ENCODE results near the gene MAB21L3.

The MAB21L3 gene

DNA sequence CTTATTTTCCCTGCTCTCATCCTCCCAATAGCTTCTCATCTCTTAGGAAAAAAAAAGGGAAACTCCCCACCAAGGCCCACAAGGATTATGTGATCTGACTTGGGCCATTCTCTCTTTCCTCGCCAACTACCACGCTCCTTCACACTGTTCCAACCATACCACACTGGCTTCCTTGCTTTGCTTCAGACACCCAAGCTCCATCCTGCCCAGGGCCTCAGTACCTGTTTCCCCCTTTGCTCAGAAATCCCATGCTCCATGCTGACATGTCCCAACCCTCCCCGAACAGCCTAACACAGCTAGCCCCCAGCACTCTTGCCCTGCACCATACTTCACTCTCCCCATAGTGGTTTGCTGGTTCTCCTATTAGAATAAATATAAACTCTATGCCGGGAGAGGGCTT is 39.2 kb downstream of the MAB21L3 start:
- no peak for DNase-seq (ENCODE audit: extremely low spot score)
- POLR2A ChIA-PET, result no interaction called here
- no peak for TF ChIP-seq L3MBTL2 (conservative IDR thresholded peaks at IDR 0.05)
- no peak for TF ChIP-seq ZNF384 (IDR thresholded peaks at IDR 0.05)
- no peak for TF ChIP-seq SUZ12 (IDR thresholded peaks at IDR 0.05)
- TF ChIP-seq LEF1 (IDR thresholded peaks at IDR 0.05; ENCODE audit: borderline replicate concordance), result no peak
- no peak for TF ChIP-seq CTBP1 (IDR thresholded peaks at IDR 0.05; ENCODE audit: borderline replicate concordance)
- CTCF ChIA-PET, result interaction anchor here (0.6 to 3.2 kb wide), 5 partner anchors 11 to 424 kb away, joined by 3 to 11 read pairs (median 4); no protein-coding TSS in a partner anchor

DNA sequence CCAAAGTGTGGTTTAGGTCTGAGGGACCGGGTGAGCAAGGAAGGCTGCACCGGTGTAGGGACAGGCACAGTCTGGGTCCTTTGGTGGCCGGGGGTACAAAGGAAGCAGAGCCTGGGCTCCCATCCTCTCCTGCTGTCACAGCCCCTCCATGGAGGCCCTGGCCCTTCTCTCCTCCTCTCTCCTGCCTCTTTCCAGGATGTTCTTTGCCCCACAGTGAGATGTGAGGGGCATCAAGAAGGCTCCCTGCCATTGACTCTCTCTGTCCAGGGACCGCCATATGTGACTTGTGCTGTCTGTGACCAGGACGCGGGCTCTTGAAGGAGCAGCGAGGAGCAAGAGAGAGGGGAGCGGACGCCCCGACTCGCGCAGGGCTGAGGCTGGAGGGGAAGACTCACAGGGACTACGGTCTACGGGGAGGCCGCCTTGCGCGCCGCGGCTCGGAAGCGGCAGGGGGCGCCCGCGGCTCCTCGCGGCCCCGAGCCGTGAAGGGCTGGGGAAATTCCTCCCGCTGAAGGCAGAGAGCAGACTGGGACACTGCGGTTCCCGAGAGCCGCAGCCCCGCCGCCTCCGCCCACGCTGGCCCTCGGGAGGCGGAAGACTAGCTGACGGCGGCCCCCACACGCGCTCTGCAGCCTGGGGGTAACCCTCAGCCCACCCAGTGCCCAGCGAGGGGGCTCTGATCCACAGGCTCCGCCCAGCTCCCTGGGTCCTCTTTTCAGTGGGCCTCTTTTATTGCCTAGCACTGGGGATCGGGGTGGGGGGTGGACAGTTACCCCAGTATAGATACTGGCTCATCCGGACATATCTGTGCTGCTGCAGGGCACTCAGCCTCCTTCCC is 40.8 kb downstream of the MAB21L3 start:
- TF ChIP-seq CTBP1 (IDR thresholded peaks at IDR 0.05; ENCODE audit: borderline replicate concordance), result no peak
- no peak for TF ChIP-seq ZNF384 (IDR thresholded peaks at IDR 0.05)
- no peak for TF ChIP-seq HDGF (IDR thresholded peaks at IDR 0.05; ENCODE audit: borderline replicate concordance)
- TF ChIP-seq ELF4 (IDR thresholded peaks at IDR 0.05), result no peak
- DNase-seq (ENCODE audit: extremely low spot score), result peak; percentile 94
- ChIA-PET CTCF (interaction anchor here (0.9 to 1.8 kb wide), 4 partner anchors 11 to 347 kb away, joined by 3 to 7 read pairs (median 4); no protein-coding TSS in a partner anchor), POLR2A (no interaction called here)

DNA sequence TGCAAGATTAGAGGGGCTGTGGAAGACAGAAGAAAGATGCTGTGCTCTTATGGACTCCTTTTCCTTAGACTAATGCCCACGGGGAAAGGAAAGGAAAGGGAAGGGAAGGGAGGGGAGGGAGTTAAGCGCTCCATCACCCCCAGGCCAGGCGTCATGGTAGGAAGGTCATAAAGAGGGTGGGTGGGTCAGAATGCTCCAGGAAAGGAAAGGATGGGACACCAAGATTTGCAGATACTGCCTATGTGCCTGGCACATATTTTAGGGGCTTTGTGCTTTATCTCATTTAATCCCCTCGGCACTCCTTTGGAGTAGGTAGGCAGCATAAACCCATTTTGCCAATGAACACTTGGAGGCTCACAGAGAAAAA is 41.4 kb downstream of the MAB21L3 start:
- TF ChIP-seq BHLHE40 (IDR thresholded peaks at IDR 0.05; ENCODE audit: borderline replicate concordance), result no peak
- TF ChIP-seq SP1 (IDR thresholded peaks at IDR 0.05), result no peak
- no peak for TF ChIP-seq TARDBP (IDR thresholded peaks at IDR 0.05)
- TF ChIP-seq ZNF384 (IDR thresholded peaks at IDR 0.05), result no peak
- no peak for TF ChIP-seq NFRKB (IDR thresholded peaks at IDR 0.05)
- no peak for TF ChIP-seq ELF4 (IDR thresholded peaks at IDR 0.05)
- no peak for TF ChIP-seq FOXM1 (IDR thresholded peaks at IDR 0.05; ENCODE audit: borderline replicate concordance)
- TF ChIP-seq LEF1 (IDR thresholded peaks at IDR 0.05; ENCODE audit: borderline replicate concordance), result no peak
- no peak for TF ChIP-seq SUZ12 (IDR thresholded peaks at IDR 0.05)
- no peak for TF ChIP-seq CTBP1 (IDR thresholded peaks at IDR 0.05; ENCODE audit: borderline replicate concordance)
- TF ChIP-seq, protein P1, sequence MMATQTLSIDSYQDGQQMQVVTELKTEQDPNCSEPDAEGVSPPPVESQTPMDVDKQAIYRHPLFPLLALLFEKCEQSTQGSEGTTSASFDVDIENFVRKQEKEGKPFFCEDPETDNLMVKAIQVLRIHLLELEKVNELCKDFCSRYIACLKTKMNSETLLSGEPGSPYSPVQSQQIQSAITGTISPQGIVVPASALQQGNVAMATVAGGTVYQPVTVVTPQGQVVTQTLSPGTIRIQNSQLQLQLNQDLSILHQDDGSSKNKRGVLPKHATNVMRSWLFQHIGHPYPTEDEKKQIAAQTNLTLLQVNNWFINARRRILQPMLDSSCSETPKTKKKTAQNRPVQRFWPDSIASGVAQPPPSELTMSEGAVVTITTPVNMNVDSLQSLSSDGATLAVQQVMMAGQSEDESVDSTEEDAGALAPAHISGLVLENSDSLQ (IDR thresholded peaks at IDR 0.05), result no peak
- TF ChIP-seq ARNT (IDR thresholded peaks at IDR 0.05), result no peak
- no peak for TF ChIP-seq L3MBTL2 (conservative IDR thresholded peaks at IDR 0.05)
- no peak for TF ChIP-seq FOXA1 (IDR thresholded peaks at IDR 0.05)
- TF ChIP-seq FOXK2 (IDR thresholded peaks at IDR 0.05), result no peak

DNA sequence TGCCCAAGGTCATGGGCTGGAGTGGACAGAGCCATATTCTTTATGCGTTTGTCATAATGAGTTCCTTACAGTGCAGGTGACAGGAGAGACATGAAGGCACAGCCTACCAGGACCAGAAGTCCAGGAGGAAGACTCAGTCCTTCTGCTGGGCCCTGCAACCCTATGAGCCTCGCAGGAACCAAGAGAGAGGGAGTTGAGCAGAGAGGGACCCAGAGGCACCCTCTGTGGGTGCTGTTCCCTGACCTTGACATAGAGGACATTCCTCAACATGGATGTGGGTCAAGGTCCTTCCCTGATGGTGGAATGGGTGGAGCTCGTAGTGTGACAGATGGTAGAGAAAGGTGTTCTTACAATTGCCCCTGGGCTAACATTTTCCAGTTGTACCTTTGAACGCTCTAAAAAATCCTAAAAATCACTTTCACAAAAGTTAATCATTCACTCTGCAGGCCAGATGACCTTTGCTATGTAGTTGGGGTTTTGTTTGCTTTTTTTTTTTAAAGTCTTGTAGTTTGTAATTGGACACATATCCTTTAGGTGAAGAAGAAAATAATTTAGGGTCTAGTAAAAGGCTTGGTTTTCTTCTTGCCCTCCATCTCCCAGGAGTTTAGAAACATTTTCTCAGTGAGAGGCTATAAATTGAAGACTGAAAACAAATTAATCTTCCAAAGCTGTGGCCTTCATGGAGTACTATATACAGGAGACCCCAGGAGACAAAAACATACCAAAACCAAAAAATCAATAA is 41.9 kb downstream of the MAB21L3 start:
- ChIA-PET POLR2A (no interaction called here), CTCF (interaction anchor here (0.6 to 1.8 kb wide), 3 partner anchors 11 to 333 kb away, joined by 3 to 7 read pairs (median 5); no protein-coding TSS in a partner anchor)
- TF ChIP-seq FOXK2 (IDR thresholded peaks at IDR 0.05), result no peak
- no peak for TF ChIP-seq BHLHE40 (IDR thresholded peaks at IDR 0.05; ENCODE audit: borderline replicate concordance)
- no peak for TF ChIP-seq CTBP1 (IDR thresholded peaks at IDR 0.05; ENCODE audit: borderline replicate concordance)
- no peak for TF ChIP-seq L3MBTL2 (conservative IDR thresholded peaks at IDR 0.05)
- TF ChIP-seq SUZ12 (IDR thresholded peaks at IDR 0.05), result no peak
- no peak for TF ChIP-seq FOXA1 (IDR thresholded peaks at IDR 0.05)
- TF ChIP-seq NFRKB (IDR thresholded peaks at IDR 0.05), result no peak
- no peak for TF ChIP-seq ZNF384 (IDR thresholded peaks at IDR 0.05)
- TF ChIP-seq TARDBP (IDR thresholded peaks at IDR 0.05), result no peak
- TF ChIP-seq SP1 (IDR thresholded peaks at IDR 0.05), result no peak
- TF ChIP-seq, protein P1 (IDR thresholded peaks at IDR 0.05), result no peak
- no peak for DNase-seq (ENCODE audit: extremely low spot score)

More for the DNA sequence above, 41.4 kb downstream of the MAB21L3 start:
- POLR2A ChIA-PET, result no interaction called here
- CTCF ChIA-PET, result interaction anchor here (0.9 to 1.8 kb wide), 4 partner anchors 11 to 346 kb away, joined by 3 to 7 read pairs (median 4); no protein-coding TSS in a partner anchor
- DNase-seq (ENCODE audit: extremely low spot score), result no peak

DNA sequence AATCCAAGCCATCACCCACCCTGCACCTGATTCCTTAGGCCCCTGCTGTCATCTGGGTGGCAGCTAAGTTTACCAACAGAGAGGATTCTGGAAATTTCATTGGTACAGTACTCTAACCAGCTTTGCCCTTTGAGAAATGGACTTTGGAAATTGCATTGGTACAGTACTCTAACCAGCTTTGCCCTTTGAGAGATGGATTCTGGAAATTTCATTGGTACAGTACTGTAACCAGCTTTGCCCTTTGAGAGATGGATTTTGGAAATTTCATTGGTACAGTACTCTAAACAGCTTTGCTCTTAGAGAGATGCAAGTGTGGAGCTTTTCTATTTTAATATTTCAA is 42.5 kb downstream of the MAB21L3 start:
- DNase-seq (ENCODE audit: extremely low spot score), result no peak
- ChIA-PET POLR2A (no interaction called here), CTCF (interaction anchor here (0.6 to 1.8 kb wide), 3 partner anchors 12 to 332 kb away, joined by 3 to 7 read pairs (median 5); no protein-coding TSS in a partner anchor)
- TF ChIP-seq FOXK2 (IDR thresholded peaks at IDR 0.05) (no peak), CTBP1 (IDR thresholded peaks at IDR 0.05; ENCODE audit: borderline replicate concordance) (no peak), HDGF (IDR thresholded peaks at IDR 0.05; ENCODE audit: borderline replicate concordance) (no peak), NFRKB (IDR thresholded peaks at IDR 0.05) (no peak)

DNA sequence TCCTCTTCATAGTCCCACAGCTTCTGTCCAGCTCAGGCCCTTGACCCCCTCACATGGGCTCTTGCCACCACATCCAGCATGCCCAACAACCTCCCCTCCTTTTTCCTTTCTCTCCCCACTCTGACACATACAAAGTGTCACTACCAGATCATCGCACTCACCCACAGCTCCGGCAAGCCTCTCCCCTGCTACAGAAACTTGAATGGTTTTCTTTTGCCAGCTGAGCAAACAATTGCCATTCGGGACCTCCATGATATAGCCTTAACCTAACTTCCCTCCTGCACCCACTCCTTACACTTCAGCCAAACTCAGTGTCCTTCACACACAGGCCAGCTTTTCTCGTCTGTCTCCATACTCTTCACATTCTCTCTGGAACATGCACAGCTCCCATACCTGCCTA is 43.3 kb downstream of the MAB21L3 start:
- CTCF ChIA-PET, result interaction anchor here (1.3 kb wide), 1 partner anchor 15 kb away, joined by 5 read pairs; no protein-coding TSS in a partner anchor
- POLR2A ChIA-PET, result no interaction called here
- DNase-seq (ENCODE audit: extremely low spot score), result no peak
- TF ChIP-seq FOXK2 (IDR thresholded peaks at IDR 0.05) (no peak), TARDBP (IDR thresholded peaks at IDR 0.05) (no peak), ARNT (IDR thresholded peaks at IDR 0.05) (no peak), LEF1 (IDR thresholded peaks at IDR 0.05; ENCODE audit: borderline replicate concordance) (no peak), L3MBTL2 (conservative IDR thresholded peaks at IDR 0.05) (no peak), SP1 (IDR thresholded peaks at IDR 0.05) (no peak), NFRKB (IDR thresholded peaks at IDR 0.05) (no peak), CTBP1 (IDR thresholded peaks at IDR 0.05; ENCODE audit: borderline replicate concordance) (no peak)
